HG02973 (cell line): ENCODE data around the gene PPT2.
"Not testable (repeated sequence)": the region's sequence is repeated elsewhere in the genome, so short reads cannot be mapped to it uniquely, and the experiment has no call there.

ENCODE experiments used
- ATAC-seq: cut with Tn5 transposase; IDR thresholded peaks from one replicate; pipeline ENCODE4 v1.9.1; 2021; ENCODE audit warnings: moderate library complexity; ENCODE audit not compliant: unreplicated experiment

PPT2 gene

DNA sequence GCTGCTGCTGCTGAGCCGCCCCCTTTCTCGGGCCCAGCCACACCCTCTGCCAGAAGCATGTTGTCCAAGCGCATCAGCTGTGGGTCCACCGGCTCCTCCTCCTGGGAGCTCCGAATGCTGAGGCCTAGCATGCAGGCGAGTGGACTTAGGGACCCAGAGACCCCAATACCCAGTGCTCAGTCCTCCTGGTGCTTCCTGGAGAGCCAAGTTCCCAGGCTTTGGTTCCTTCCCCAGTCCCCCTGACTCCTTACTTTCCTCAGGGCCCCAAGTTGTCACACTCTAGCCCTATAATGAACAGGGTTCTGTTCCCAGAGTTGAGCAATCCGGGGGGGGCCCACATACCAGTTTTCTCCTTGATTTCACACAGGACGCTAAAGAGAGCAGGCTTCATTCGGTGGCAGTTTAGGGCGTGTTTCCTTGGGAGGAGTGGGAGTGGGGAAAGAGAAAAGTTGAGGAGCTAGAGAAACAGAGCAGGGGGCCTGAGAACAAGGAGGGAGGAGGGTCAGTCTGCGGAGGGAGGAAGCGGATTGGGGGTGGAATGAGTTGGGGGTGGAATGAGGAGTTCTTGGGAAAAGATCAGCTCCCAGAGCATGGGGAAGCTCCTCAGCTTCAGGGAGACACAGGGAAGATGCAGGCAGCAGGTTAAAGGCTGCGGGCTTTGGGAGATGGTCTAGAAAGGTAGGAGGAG is 34.6 kb downstream of the PPT2 start:
- no peak for ATAC-seq

- ATAC-seq = no peak
These were observed 35.3 kb downstream of the PPT2 start for GRCh38 chr6:32189069-32189741.

- ATAC-seq = no peak
These were observed 35.8 kb downstream of the PPT2 start for GRCh38 chr6:32189742-32190053.

DNA sequence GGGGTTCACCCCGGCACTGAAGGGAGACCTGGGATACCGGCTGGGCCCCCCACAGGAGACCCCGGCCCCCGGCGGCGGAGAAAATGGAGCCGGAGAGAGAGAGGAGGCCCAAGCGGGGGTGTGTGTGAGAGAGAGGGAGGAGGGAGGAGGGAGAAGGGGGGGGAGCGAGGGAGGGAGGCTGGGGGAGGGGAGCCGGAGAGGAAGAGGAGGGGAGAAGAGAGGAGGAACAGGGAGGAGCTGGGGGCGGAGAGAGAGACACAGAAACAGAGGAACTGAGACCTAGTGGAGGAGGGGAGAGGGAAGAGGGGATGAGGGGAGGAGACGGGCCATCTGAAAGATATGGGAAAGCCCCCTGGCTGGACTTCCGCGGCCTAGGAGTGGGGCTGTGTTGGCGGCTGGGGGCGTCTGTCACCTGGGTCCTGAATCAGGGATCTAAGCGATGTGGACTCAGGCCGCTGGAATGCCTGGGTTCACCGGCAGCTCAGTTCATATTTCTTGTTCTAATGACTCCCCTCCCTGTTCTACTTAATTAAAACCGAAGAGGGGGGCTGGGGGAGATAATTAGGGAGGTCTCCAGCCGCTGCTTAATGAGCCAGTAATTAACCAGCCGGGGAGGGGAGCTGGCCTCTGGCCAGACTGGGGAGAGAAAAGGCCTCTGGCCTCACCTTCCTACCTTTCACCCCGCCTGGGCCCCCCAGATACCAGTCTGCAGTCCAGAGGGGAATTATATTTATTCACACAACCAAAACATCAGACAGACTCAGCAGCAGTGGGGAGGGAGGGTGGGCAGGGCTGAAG is 36.3 kb downstream of the PPT2 start, which contains the start of gene PBX2:
TSS of gene PBX2 (minus strand) at position 149 of the 798 bp plus-strand sequence. CDS start 287 bp downstream, outside the sequence.
- ATAC-seq = peak; percentile 67

- no peak for ATAC-seq
These were observed 37.2 kb downstream of the PPT2 start for GRCh38 chr6:32190911-32191677.

DNA sequence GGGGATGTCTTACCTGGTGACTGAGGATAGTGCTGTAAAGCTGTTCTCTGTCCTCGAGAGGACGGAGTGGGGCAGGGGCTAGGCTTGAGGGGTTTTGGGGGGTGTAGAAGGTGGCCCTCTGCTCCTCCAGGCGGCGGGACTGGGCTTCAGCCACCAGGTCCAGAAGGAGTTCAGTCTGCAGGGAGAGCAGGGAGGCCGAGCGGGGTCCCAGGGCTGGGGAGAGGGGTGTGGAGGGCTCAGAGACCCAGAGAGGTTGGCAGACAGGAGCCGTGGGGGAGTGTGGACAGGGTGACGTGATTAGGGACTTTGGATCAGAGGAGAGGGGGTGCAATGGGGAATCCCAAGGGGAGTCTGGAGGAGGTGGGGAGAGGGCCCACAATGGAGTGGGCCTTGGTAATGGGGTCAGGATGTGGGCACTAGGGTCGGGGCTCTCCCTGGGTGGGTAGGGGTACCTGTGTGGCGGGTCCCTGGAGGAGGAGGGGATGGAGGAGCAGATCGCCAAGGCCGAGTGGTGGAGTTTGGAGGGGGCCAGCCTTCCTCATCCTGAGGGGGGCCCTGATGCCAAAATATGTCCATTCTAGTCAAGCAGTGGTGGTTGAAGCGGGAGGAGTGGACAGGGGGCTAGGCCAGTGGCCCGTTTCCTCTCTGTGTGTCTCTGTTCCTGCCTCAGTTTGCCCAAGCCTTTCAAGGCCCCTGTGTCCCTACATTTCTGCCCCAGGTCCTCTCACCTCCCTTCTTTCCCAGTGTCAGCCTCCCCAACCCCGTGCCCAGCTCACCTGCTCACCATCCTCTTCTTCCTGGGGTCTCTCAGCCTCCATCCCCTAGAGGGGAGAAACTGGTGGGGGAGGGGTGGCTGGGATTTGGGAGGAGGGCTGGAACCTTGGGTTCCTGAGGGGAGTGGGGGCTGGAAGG is 38.0 kb downstream of the PPT2 start:
- ATAC-seq = no peak

DNA sequence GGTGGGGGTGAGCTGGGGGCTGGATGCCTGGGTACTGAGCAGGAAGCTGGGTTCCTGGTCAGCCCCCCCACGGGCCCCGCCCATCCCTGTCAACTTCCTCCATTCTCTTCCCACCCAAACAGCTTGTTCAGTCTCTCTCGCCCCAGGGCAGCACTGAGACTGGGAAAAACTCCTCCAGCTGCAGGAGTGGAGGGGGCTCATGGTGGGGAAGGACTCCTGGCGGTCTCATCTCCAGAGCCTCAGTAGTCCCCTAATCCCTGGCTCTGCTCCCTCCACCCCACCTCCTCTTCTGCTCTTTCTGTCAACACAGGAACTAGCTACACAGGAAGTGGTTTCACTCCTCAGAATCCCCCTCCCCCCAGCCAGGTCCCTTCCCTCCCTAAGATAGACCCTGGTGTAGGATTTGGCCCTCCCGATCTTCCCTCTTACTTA is 38.7 kb downstream of the PPT2 start, which contains the start of gene GPSM3:
TSS of gene GPSM3 (minus strand) at position 36 of the 432 bp plus-strand sequence. CDS start 130 bp downstream, outside the sequence.
- ATAC-seq = no peak

- not testable (repeated sequence) for ATAC-seq
These were observed 39.2 kb downstream of the PPT2 start for GRCh38 chr6:32193096-32193495.

DNA sequence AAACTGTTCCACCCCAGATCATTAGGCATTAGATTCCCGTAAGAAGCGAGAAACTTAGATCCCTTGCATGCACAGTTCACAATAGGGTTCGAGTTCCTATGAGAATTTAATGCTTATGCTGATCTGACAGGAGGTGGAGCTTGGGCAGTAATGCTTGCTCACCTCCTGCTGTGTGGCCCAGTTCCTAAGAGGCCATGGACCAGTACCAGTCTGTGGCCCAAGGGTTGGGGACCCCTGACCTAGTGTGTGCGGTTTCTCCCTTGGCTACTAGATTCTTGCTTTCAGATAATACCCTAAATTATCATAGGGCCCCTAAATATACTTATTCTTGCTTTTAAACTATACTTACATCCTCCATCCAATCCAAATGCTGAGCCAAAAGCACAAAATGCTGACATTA is 40.4 kb downstream of the PPT2 start:
- no peak for ATAC-seq

DNA sequence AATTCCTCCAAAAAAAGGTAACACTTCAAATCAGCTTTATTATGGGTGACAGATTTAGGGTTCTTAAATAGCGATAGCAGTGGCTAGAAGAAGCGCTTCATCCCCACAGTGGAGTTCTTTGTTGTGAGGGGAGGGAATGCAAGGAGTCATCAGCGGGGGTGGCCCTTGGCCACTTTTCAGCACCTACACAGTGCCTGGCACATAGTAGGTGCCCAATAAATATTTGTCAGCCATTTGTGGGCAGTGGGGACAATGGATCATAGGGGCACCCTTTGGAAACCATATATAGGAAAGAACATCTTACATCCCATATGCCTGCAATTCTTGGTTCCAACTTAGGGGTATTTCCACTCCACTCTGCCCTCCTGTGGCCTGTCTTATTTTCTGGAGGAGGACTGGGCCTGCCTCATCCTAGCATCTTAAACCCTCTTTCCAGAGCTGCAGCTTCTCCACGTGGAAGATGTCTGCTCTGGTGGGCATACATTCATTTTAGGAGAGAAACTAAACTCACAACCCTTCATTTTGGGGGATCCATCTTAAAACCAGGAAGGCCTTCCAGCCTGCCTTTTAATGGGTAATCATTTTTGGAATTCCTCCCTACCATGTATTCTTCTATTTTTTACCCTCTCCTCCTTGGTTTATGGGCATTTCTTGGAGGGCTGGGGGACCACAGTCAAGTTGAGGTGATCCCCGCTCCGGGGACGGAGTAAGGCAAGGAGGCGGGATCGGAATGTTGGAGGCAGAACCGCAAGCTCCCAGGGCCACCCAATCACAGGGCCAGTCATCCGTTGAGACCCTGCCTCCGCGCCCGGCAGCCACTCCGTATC is 41.1 kb downstream of the PPT2 start:
- ATAC-seq = no peak

- peak; percentile 66 for ATAC-seq
These were observed 41.6 kb downstream of the PPT2 start for GRCh38 chr6:32195652-32195901.

- peak; percentile 68 for ATAC-seq
These were observed 42.2 kb downstream of the PPT2 start for GRCh38 chr6:32195902-32196681.

GRCh38 chr6:32196682-32197616 is 43.0 kb downstream of the PPT2 start:
- ATAC-seq = no peak

GRCh38 chr6:32198345-32198696 is 44.4 kb downstream of the PPT2 start:
- no peak for ATAC-seq

- no peak for ATAC-seq
These were observed 44.9 kb downstream of the PPT2 start for GRCh38 chr6:32198866-32199265.

GRCh38 chr6:32200711-32201475 is 47.0 kb downstream of the PPT2 start:
- no peak for ATAC-seq

- ATAC-seq = no peak
These were observed 48.2 kb downstream of the PPT2 start for GRCh38 chr6:32202186-32202585.
